HepG2 (cell line): ENCODE results near the gene BCAS3.
"Not testable (repeated sequence)": the region's sequence is repeated elsewhere in the genome, so short reads cannot be mapped to it uniquely, and the experiment has no call there.

Experiments used
- CAMTA2 ChIP-seq: sonication (generic); formaldehyde crosslinking; IDR thresholded peaks from 2 replicates; pipeline ENCODE4 v1.4.0; 2020; ENCODE audit warnings: mild to moderate bottlenecking, missing genetic modification reagents, borderline replicate concordance
- REST ChIP-seq, 2 experiments: IDR thresholded peaks; 2 replicates each; pipeline ENCODE4 v1.6.1; 2011 to 2012; ENCODE audit warnings: low read length in 2 of 2, borderline replicate concordance in 1 of 2, low read depth in 1 of 2, mild to moderate bottlenecking in 1 of 2, moderate library complexity in 1 of 2
- USF2 ChIP-seq, 2 experiments: sonication (generic) in 1 of 2; formaldehyde crosslinking in 1 of 2; IDR thresholded peaks; 2 replicates each; pipeline versions ENCODE4 v1.5.1 to v1.6.1; 2011 to 2020; ENCODE audit warnings: borderline replicate concordance in 1 of 2, low read depth in 1 of 2, low read length in 1 of 2, mild to moderate bottlenecking in 1 of 2, missing genetic modification reagents in 1 of 2, moderate library complexity in 1 of 2
- ZKSCAN1 ChIP-seq: fragments of 150-350 bp; IDR thresholded peaks from 2 replicates; pipeline ENCODE4 v1.6.1; 2014; ENCODE audit warnings: low read length
- ZMAT5 ChIP-seq: sonication (generic); formaldehyde crosslinking; IDR thresholded peaks from 2 replicates; pipeline ENCODE4 v1.5.0; 2020; ENCODE audit warnings: mild to moderate bottlenecking, low read depth, missing genetic modification reagents, borderline replicate concordance
- ZSCAN21 ChIP-seq: sonication (generic); formaldehyde crosslinking; IDR thresholded peaks from 2 replicates; pipeline ENCODE4 v1.8.0; 2022; ENCODE audit warnings: mild to moderate bottlenecking, missing genetic modification reagents, moderate library complexity, borderline replicate concordance
- TF ChIP-seq, protein P1 (sequence below): sonication (generic); formaldehyde crosslinking; IDR thresholded peaks from 2 replicates; pipeline ENCODE4 v1.5.1; 2020; ENCODE audit warnings: missing genetic modification reagents, mild to moderate bottlenecking, borderline replicate concordance

DNA sequence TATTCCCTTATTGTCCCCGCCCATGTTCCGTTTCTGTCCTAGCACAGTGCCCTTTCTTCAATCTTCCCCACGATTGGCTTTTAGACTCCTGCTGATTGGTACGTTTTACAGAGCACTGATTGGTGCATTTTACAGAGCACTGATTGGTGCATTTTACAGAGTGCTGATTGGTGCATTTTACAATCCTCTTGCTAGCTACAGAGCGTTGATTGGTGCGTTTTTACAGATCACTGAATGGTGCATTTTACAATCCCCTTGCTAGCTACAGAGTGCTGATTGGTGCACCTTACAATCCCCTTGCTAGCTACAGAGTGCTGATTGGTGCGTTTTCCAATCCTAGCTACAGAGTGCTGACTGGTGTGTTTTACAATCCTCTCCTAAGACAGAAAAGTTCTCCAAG lies 3.0 kb upstream of the BCAS3 start:
- not testable (repeated sequence) for TF ChIP-seq CAMTA2; REST (IDR thresholded peaks at IDR 0.05; ENCODE audit: borderline replicate concordance in 1 of 2, low read depth in 1 of 2, low read length in 2 of 2); ZMAT5 (CRISPR knock-in tag); ZKSCAN1; ZSCAN21; USF2 (IDR thresholded peaks at IDR 0.05; ENCODE audit: low read depth, low read length); USF2 (CRISPR knock-in tag; IDR thresholded peaks at IDR 0.05; ENCODE audit: borderline replicate concordance)
- TF ChIP-seq, protein P1, sequence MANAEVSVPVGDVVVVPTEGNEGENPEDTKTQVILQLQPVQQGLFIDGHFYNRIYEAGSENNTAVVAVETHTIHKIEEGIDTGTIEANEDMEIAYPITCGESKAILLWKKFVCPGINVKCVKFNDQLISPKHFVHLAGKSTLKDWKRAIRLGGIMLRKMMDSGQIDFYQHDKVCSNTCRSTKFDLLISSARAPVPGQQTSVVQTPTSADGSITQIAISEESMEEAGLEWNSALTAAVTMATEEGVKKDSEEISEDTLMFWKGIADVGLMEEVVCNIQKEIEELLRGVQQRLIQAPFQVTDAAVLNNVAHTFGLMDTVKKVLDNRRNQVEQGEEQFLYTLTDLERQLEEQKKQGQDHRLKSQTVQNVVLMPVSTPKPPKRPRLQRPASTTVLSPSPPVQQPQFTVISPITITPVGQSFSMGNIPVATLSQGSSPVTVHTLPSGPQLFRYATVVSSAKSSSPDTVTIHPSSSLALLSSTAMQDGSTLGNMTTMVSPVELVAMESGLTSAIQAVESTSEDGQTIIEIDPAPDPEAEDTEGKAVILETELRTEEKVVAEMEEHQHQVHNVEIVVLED (CRISPR knock-in tag): not testable (repeated sequence)
